Tibial nerve (tissue), 4 donors: ENCODE data around the gene DPP9. TPM values are rescaled to one million over a fixed set of nuclear protein-coding genes. Genes with fewer than 3 reads are reported as not detected.
A peak's percentile ranks its signal among the peaks of the same experiment; 100 is the strongest.
"Not testable (repeated sequence)": the region's sequence is repeated elsewhere in the genome, so short reads cannot be mapped to it uniquely, and the experiment has no call there.

Experiments used
- DNase-seq, 2 donors: peaks; one replicate each; pipeline ENCODE4 v3.0.0-alpha.2; 2019; ENCODE audit warnings: low spot score in 2 of 2
- H3K27ac ChIP-seq, 4 donors: fragments of 200-600 bp; sonication (generic) in 3 of 4; one replicate each; pipeline ENCODE4 v1.5.1; 2017 to 2019; ENCODE audit warnings: mild to moderate bottlenecking in 1 of 4
- H3K27me3 ChIP-seq, 2 donors: fragments of 200-600 bp; sonication (generic) in 1 of 2; one replicate each; pipeline versions ENCODE4 v1.5.1 to v1.6.0; 2017 to 2019
- H3K36me3 ChIP-seq, 3 donors: fragments of 200-600 bp; sonication (generic); one replicate each; pipeline ENCODE4 v1.5.1; 2018 to 2019
- H3K4me1 ChIP-seq, 4 donors: fragments of 200-600 bp; sonication (generic) in 3 of 4; one replicate each; pipeline ENCODE4 v1.5.1; 2017 to 2019
- H3K4me3 ChIP-seq, 4 donors: fragments of 200-600 bp; sonication (generic) in 3 of 4; one replicate each; pipeline ENCODE4 v1.5.1; 2017 to 2019; ENCODE audit warnings: mild to moderate bottlenecking in 1 of 4, moderate library complexity in 1 of 4
- H3K9me3 ChIP-seq, 4 donors: fragments of 200-600 bp; sonication (generic) in 3 of 4; one replicate each; pipeline ENCODE4 v1.5.1; 2017 to 2019
- EP300 ChIP-seq, 2 donors: sonication (generic); formaldehyde crosslinking; IDR thresholded peaks; one replicate each; pipeline ENCODE4 v1.6.1; 2017; ENCODE audit warnings: antibody characterized with exemption in 2 of 2, mild to moderate bottlenecking in 1 of 2
- POLR2A ChIP-seq, 2 donors: fragments of 450-650 bp; IDR thresholded peaks; one replicate each; pipeline ENCODE4 v1.6.1; 2017; ENCODE audit warnings: antibody characterized with exemption in 2 of 2, mild to moderate bottlenecking in 2 of 2, moderate library complexity in 2 of 2
- WGBS, 2 donors: methylation state at CpG; one replicate each; pipeline ENCODE4 v1.1.5; 2018; 5-methylcytosine and 5-hydroxymethylcytosine counted together
- total RNA-seq, 4 donors: library from RNA; depleted of rRNA; stranded (reverse); fragments of >200 nt; gene quantifications; one replicate each; pipeline ENCODE4 v1.1.0, GENCODE V29; 2016
- TF ChIP-seq, protein P1 (sequence below), 5 experiments: fragments of 200-600 bp in 3 of 5; fragments of 450-650 bp in 2 of 5; sonication (generic) in 3 of 5; IDR thresholded peaks; one replicate each; pipeline ENCODE4 v1.5.1; 2016 to 2019; ENCODE audit warnings: antibody characterized with exemption in 5 of 5, mild to moderate bottlenecking in 3 of 5, moderate library complexity in 2 of 5

The DPP9 gene
- total RNA-seq, 4 donors from 2014 or later = 53.9 to 134 (median 68.0) TPM

DNA sequence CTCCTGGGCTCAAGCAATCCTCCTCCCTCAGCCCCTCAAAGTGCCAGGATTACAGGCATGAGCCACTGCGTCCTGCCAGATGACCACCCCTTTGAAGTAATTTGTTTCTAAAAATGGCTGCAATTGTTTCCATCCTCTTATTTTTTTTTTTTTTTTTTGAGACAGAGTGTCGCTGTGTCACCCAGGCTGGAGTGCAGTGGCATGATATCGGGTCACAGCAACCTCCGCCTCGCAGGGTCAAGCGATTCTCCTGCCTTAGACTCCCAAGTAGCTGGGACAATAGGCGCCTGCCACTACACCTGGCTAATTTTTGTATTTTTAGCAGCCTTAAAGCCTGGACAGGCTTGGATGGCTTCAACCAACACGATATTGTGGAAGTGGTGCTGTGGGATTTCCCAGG is 22.3 kb upstream of the DPP9 start:
- peaks cover 0 to 17% (median 11%) of the 10 kb centered on the region in 4 donors for H3K4me1 ChIP-seq
- TF ChIP-seq POLR2A (IDR thresholded peaks at IDR 0.05) (no peak), EP300 (IDR thresholded peaks at IDR 0.05) (no peak)
- TF ChIP-seq, protein P1, sequence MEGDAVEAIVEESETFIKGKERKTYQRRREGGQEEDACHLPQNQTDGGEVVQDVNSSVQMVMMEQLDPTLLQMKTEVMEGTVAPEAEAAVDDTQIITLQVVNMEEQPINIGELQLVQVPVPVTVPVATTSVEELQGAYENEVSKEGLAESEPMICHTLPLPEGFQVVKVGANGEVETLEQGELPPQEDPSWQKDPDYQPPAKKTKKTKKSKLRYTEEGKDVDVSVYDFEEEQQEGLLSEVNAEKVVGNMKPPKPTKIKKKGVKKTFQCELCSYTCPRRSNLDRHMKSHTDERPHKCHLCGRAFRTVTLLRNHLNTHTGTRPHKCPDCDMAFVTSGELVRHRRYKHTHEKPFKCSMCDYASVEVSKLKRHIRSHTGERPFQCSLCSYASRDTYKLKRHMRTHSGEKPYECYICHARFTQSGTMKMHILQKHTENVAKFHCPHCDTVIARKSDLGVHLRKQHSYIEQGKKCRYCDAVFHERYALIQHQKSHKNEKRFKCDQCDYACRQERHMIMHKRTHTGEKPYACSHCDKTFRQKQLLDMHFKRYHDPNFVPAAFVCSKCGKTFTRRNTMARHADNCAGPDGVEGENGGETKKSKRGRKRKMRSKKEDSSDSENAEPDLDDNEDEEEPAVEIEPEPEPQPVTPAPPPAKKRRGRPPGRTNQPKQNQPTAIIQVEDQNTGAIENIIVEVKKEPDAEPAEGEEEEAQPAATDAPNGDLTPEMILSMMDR (IDR thresholded peaks at IDR 0.05) = no peak
- H3K27ac ChIP-seq = no peak overlapping the region
- no peaks in the 10 kb centered on the region for H3K36me3 ChIP-seq
- H3K4me3 ChIP-seq = no peak overlapping the region
- H3K9me3 ChIP-seq = peaks cover 0 to 3% (median 0%) of the 10 kb centered on the region in 4 donors
- 56 to 63% methylated on average over 8 of the region's 8 CpGs for WGBS, 2 donors
- peaks cover 0 to 7% of the 10 kb centered on the region in 2 donors for H3K27me3 ChIP-seq
- no peak for DNase-seq

DNA sequence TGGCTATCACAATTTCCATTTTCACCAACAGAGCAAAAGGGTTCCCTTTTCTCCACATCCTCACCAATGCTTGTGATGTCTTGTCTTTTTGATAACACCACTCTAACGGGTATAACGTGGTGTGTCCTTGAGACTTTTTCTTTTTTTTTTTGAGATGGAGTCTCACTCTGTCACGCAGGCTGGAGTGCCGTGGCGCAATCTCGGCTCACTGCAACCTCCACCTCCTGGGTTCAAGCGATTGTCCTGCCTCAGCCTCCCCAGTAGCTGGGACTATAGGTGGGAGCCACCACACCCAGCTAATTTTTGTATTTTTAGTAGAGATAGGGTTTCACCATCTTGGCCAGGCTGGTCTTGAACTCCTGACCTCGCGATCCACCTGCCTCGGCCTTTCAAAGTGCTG is 21.5 kb upstream of the DPP9 start:
- not testable (repeated sequence) for DNase-seq, H3K27me3 ChIP-seq, H3K9me3 ChIP-seq, H3K36me3 ChIP-seq, H3K4me3 ChIP-seq
- Histone ChIP-seq H3K27ac (peak overlapping the region in 3 of 4 donors; percentile 20 to 84 (median 70)), H3K4me1 (peaks cover 0 to 17% (median 11%) of the 10 kb centered on the region in 4 donors)
- 71% methylated on average over 10 of the region's 10 CpGs for WGBS, 2 donors

DNA sequence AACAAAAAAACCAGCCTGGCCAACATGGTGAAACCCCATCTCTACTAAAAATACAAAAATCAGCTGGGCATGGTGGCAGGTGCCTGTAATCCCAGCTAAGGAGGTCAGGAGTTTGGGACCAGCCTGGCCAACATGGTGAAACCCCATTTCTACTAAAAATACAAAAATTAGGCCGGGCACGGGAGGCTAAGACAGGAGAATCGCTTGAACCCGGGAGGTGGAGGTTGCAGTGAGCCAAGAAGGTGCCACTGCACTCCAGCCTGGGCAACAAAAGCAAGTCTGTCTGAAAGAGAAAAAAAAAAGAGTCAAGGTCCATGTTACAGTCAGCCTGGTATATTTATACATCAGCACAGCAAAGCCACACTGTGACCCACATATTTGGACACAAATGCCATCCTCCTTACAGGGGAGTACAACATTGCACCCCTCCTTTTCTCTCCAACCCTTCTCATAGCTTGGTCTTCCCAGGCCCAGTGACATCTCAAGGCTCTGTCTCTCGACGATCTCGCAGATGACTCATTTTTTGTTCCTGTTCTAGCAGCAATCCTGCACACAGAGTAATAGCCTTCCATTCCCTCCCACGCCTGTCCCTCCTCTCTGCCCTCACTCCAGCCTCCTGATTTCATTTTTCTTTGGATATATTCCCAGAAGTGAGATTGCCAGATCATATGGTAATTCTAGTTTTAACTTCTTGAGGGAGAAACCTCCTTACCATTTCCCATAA is 21.0 kb upstream of the DPP9 start:
- DNase-seq = peak in 1 of 2 donors; percentile 22
- Histone ChIP-seq H3K36me3 (no peaks in the 10 kb centered on the region), H3K4me1 (peaks cover 0 to 17% (median 11%) of the 10 kb centered on the region in 4 donors), H3K4me3 (no peak overlapping the region), H3K27ac (peak overlapping the region; percentile 20 to 84 (median 68)), H3K27me3 (peaks cover 0 to 7% of the 10 kb centered on the region in 2 donors), H3K9me3 (peaks cover 0 to 3% (median 0%) of the 10 kb centered on the region in 4 donors)
- TF ChIP-seq EP300 (IDR thresholded peaks at IDR 0.05) (peak in 1 of 2 donors; percentile 56), POLR2A (IDR thresholded peaks at IDR 0.05) (no peak)
- WGBS, 2 donors = 23 to 25% methylated on average over 8 of the region's 8 CpGs

DNA sequence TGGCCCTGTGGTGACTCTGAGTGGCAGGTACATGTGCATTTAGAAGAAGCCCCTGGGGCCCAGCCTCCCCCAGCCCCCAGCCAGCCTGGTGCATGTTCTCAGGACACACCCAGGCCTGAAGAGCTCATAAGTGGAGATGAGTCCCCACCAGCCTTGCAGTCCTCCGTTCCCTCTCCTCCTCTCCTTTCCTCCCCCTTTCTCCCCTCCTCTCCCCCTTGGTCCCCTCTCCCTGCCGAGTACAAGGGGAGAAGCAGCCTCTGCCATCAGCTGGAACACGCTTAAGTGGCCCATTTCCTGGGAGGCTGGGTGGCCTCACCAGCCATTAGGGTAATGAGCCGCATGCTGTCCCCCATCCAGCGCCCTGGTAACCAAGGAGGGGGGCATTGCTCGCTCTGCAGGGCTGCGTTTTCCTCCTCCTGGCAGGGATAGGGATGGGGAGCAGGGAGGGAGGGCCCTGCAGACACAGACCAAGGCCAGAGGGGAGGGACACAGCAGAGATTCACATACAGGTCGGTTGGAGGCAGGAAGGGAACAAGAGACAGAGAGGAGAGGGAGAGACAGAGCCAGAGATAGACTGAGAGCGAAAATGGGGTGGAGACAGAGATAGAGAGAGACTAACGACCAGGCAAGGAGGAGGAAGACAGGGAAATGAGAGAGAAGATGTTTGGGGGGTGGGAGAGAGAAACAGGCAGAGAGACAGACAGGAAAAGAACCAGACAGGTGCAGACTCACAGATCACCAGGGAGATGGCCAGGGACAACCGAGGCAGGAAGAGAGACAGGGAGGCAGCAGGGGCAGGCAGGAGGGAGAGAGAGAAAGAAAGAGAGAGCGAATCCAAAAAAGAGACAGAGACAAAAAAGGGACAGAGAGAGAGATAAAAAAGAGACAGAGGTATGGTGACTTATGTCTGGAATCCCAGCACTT is 19.3 kb upstream of the DPP9 start:
- Histone ChIP-seq H3K4me1 (peaks cover 0 to 17% (median 11%) of the 10 kb centered on the region in 4 donors), H3K27ac (peak overlapping the region in 2 of 4 donors; percentile 61 to 77), H3K27me3 (peaks cover 0 to 9% of the 10 kb centered on the region in 2 donors), H3K9me3 (no peaks in the 10 kb centered on the region), H3K36me3 (no peaks in the 10 kb centered on the region), H3K4me3 (no peak overlapping the region)
- 28 to 35% methylated on average over 12 of the region's 12 CpGs for WGBS, 2 donors
- no peak for DNase-seq
- TF ChIP-seq, protein P1 (IDR thresholded peaks at IDR 0.05) = no peak
- TF ChIP-seq EP300 (IDR thresholded peaks at IDR 0.05) = no peak
- no peak for TF ChIP-seq POLR2A (IDR thresholded peaks at IDR 0.05)

DNA sequence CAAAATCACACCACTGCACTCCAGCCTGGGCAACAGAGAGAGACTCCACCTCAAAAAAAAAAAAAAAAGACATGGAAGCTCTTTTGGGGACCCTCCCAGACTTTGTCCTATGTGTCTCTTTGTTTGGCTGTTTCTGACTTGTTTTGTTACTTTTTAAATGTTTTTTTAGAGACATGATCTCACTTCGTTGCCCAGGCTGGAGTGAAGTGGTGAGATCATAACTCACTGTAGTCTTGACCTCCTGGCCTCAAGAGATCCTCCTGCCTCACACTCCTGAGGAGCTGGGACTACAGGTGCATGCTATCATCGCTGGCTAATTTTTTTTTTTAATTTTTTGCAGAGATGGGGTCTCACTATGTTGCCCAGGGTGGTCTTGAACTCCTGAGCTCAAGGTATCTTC is 16.4 kb upstream of the DPP9 start:
- Histone ChIP-seq H3K4me1 (peaks cover 0 to 16% (median 9%) of the 10 kb centered on the region in 4 donors), H3K27me3 (peaks cover 0 to 11% of the 10 kb centered on the region in 2 donors), H3K4me3 (no peak overlapping the region), H3K36me3 (no peaks in the 10 kb centered on the region), H3K27ac (no peak overlapping the region), H3K9me3 (no peaks in the 10 kb centered on the region)
- TF ChIP-seq POLR2A (IDR thresholded peaks at IDR 0.05) = no peak
- TF ChIP-seq, protein P1 (IDR thresholded peaks at IDR 0.05) = no peak
- TF ChIP-seq EP300 (IDR thresholded peaks at IDR 0.05) = no peak
- DNase-seq = no peak
- whole genome bisulfite sequencing, 2 donors = 51 to 54% methylated on average over 2 of the region's 2 CpGs
